Fibroblast of skin of left quadriceps (primary cell): ENCODE results near the gene AQR.

Source experiments
- DNase-seq, 2 experiments: peaks; one replicate each; pipeline ENCODE4 v3.0.0-alpha.2; 2013; ENCODE audit warnings: low read depth in 2 of 2

Gene AQR

DNA sequence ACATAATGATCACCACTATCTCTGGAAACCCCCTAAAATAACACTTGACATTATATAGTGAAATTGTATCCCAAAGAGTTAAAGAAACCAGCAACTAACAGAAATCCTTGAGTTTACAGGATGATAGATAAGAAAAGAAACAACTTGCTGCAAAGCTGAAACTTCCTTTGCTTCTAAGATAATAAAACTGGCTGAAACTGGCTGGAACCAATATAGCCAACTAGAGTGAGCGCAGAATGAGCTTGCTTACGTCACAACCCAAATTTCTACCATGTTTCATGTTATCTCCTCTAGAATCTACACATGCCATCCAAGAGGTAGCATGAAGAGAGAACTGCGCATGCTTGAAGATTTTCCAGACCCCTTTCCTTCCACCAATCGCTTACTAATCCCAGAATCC, 90.4 kb downstream of the AQR start:
- DNase-seq: no peak

DNA sequence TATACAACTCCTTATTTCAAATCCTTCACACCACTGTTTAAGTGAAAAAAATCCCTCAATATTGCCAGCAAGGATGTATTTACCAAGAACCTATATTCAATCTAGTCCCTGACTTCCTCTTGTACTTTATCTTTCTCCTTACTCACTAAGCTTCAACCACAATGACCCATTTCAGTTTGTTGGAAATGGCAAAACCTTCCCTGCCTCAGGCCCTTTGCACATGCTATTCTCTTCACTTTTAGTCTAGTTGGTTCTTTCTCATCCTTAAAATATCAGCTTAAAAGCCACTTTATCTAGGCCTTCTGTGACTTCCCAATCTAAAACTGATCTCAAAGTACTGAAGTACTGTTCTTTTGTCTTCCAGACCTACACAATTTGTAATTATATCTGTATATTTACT, 92.9 kb downstream of the AQR start:
- no peak for DNase-seq

DNA sequence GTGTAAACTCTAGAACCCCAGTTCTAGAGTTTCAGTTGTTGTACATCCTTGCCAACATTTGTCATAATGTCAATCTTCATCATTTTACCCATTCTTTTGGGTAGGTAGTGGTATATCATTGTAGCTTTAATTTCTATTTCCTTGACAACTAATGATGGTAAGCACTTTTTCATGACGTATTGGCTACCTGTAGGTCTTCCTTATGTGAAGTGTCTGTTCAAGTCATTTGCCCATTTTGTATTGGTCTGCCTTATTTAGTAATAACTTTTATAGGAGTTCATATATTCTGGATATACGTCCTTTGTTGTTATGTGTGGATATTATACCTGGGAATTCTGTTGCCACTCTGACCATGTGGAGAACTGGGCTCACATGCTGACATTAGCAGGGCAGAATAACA, 100.4 kb downstream of the AQR start:
- no peak for DNase-seq

DNA sequence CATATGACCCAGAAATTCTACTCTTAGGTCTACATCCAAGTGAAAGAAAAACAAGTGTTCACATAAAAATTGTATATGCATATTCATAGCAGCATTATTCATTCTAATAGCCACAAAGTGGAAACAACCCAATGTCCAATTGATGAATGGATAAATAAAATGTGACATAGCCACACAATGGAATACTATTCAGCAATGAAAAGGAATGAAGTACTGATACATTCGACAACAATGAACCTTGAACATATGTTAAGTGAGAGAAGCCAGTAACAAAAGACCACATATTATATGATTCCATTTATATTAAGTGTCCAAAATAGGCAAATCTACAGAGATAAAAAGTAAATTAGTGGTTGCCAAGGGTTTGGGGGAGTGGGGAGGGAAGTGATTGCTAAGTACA, 104.0 kb downstream of the AQR start:
- DNase-seq: no peak

DNA sequence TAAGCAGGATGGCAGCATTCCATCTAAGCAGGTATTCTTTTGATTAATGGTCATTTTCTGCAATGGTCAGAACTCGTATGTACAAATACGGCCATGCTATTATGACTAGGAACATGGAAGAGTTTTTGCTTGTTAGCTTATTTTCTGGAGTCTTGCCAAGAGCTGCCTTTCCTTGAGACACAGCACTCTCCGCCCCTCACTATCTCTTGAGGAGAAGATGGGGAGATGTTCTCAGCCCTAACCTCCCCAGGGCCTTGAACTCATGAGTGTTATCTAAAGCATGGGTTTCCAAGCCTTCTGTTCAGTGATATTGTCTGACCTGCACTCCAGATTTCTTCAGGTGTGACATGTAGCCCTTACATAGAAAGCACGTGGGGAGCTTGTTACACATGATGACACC, 108.3 kb downstream of the AQR start:
- no peak for DNase-seq

DNA sequence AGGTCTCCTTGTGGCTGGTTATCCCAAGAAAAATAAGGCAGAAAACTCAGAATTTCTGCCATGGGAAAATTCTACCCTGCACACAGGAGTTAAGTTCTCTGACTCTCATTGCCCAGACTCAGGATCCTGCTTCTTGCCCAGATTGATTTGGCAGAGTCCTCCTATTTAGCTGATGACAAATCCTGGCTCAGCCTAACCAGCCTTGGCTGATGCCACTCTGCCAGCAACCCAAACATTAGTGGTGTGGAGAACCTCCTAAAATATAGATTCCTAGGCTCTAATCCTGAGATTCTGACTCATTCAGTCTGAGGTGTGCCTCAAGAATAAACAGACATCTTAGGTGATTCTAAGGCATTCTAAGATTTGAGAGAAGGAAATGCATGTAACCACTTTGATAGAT, 113.6 kb downstream of the AQR start:
- DNase-seq: no peak

DNA sequence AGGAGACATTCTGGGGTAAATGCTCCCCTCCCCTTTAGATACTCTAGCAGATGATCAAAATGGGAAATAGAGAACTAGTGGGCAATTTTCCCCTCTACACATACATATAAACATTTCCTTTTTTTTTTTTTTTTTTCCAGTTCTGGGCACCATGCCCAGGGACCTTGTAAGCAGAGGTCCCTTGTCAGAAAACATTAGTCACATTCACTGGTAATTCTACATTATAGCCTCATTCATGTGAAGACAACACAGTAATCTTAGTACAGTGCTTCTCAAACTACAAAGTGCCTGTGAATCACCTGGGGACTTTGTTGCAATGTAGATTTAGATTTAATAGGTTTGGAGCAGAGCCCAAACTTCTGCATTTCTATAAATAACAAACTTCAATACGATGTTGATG, 114.1 kb downstream of the AQR start:
- peak in 1 of 2 experiments; percentile 43 for DNase-seq

DNA sequence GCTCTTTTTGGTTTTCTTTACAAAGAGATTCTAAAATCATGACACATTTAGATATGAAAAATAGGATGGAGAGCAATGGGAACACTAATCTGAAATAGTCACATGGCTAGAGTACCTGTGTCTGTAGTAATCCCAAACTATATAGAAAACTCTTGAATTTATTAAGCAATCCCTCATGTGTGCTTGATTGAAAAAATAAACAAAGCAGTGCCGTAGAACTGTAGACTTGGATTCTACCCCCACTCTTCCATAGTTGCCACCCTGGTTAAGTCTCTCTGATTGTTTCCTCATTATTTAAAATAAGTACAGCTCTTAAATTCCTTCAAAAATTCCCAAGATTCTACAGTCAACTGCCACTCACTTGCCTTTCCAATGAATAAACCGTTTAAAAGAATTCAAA, 115.3 kb downstream of the AQR start:
- no peak for DNase-seq

DNA sequence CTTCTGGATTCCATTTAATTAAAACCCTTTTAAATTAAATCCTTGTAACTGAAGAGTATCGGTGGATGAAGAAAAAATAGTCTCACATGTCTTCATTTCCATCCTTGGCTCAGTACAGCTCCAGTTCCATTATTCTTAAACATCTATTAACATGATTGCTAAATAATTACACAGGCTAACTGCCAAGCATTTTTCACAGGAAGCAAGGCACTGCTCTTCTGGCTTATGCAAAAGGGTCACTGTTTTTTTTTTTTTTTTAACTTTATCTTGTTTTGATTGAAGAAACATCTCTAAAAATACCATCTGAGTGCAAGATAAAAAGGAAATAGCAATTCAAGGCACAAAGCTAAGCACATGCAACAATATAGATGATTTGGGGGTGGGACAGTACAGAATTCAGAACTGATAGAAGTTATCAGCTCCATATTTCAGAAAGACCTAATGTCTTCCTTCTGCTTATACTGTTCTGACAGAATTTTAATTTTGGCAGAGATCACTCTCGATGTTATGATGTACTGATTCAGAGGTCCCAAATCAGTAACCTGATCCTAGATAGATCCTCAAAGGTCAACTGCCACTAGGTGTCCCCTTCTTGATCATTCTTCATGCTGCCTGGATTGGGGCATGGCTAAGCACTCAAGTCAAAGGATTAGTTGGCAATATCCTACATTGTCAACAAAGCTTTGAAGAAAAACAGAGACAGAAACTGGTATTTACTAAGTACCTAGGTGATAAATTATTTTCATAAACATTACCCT, 116.4 kb downstream of the AQR start:
- peak in 1 of 2 experiments; percentile 29 for DNase-seq

DNA sequence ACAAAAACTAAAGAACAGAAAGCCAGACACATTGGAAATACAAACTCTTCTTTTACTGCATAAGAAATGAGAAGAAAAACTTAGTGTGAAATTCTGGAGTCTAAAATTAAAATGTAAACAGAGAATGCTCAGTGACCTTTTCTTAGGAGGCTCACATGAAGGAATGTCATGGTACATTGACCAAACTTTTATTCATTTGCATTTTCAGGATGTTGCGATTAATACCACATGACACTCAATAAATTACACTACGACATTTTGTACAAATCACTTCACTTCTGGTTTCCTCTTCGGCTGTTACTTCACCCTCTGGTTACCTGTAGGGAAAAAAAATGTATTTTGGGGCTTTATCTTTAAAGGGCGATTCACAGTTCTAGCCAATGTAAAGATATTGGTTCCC, 117.8 kb downstream of the AQR start:
- no peak for DNase-seq

DNA sequence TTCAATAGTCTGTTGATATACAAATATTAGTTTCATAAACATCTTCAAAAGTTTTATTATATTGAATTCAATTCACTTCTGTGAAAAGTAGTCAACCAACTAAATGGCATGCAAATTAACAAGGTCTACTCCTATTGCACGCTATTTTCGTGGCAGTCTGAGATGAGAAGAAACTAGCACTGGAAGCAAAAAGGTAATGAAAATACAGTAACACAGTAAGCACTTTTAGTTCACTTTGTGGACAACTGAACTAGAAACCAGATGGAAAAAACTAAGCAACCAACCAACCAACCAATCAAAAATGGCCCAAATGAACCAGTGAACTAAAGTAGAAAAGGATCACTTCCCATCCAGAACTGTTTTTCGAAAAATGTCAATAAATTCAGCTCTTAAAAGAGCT, 118.5 kb downstream of the AQR start:
- no peak for DNase-seq

DNA sequence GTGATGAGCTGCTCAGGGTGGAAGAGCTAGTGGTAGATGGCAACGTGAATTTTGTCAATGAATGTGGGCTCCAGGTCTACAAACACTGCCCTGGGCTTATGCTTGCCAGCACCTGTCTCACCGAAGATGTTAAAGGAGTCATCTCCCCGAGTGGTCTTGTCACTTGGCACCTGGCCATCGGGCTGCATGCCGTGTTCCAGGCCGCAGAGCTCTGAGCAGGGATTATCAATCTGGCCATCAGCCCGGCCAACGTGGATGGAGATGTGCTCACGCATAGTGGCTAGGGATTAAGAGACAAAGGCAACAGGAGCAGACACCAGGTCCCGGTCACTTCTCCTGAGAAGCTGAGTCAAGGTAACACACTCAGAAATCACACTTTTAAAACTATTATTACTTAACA, 119.4 kb downstream of the AQR start:
- no peak for DNase-seq

DNA sequence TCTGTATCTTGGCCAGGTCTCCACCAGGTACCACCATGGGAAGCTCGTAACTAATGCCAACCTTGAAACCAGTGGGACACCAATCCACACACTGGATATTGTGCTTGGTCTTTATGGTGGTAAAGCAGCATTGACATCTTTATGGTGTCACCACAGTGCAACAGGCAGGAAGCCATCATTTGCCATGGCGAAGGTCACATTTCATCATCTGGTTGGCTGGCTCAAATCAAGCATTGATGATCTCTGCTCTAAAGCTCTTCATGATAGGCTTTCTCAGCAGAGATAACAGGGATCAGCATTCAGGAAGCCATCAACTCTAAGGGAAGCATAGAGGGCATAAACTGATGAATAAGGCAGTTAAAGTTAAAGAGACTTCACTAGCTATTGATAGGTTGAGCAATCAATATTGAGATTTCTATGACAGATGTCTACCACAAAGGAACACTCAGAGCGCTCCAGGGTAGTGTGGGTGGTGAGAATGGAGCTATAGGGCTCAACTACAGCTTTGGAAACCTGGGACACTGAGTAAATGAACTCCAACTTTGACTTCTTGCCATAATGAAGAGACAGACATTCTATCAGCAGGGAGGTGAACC, 120.1 kb downstream of the AQR start:
- DNase-seq: no peak

DNA sequence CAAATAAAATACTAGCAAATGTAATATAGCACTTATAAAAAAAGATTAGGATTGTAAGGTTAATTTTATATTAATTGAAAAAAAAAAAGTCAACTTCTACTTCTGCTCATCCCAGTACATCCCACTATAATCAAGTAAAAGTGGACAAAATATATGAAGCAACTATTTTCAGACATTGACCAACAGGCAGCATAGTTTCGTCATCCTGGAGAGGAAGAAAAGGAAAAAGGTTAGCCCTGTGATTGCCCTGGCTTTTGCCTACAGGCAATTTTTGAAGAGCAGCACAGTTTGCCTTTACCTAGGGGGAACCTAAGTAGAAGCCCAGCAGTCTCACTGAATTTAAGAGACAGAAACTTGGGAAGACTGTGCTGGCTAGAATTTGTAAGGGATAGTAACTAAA, 121.9 kb downstream of the AQR start:
- DNase-seq: no peak

DNA sequence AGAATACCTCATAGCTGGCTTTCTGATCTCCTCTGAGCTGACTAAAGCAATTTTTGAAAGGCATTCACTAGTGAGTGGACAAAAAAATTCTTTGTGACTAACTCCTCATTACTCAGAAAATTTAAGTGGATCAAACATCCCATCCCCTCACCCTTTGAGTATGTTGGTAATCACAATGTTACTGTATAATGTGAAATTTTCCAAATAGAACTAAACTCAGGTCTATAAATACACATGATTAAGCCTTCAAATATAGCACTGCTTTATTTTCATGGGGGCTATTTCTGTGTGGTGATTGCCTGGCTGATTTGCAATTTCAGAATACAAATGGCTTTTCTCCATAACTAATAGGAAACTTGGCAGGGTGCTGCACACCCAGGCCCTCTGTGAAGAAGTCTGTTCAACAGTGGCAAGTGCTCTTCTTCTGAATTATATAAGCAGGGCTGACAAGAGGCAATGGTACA, 128.2 kb downstream of the AQR start:
- peak in 1 of 2 experiments; percentile 7 for DNase-seq

DNA sequence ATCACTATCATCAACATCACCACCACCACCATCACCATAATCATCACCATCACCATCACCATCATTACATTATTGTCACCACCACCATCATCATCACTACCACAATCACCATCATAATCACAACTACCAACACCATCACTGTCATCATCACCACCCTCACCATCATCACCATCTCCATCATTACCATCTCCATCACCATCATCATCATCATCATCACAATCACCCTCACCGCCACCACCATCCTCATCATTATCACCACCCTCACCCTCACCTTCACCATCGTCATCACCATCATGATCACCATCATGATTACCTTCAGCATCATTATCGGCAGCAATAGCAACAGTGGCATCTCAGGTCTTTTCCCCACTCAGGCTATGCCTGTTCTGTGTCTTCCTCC, 131.3 kb downstream of the AQR start:
- no peak for DNase-seq

DNA sequence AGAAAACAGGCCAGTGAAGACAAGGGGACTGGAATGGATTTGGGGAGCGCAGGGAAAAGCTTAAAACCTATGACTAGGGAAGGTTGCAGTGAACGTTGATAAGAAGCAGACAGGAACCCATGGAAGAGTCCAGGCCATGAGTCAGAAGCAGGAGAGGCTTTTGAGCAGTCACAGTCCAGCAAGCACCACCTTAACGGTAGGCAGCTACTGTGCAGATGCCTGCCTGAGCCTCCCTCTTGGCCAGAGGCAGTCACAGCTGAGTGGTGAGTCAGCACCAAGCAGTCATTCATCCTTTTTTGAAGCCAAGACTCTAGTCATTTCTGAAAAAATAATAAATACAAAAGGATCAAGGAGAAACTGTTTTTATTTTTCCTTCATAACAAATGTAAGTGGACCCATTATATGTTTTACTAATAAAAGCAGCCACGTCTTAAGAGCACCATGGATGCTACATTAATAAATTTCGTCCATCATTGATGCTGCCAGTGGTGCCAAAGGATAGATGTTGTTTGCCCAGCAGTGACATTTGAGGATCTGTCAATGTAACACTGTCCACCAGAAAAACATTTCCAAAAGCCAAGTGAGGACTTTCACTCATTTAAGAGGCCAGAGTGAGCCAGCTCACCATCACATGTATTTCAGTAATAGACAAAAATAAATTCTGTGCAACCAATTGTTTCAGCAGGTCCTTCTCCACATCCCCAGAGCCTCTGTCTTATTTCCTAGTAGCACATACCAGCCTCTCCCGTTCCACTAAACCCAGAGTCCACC, 132.1 kb downstream of the AQR start:
- peak in 1 of 2 experiments; percentile 16 for DNase-seq

DNA sequence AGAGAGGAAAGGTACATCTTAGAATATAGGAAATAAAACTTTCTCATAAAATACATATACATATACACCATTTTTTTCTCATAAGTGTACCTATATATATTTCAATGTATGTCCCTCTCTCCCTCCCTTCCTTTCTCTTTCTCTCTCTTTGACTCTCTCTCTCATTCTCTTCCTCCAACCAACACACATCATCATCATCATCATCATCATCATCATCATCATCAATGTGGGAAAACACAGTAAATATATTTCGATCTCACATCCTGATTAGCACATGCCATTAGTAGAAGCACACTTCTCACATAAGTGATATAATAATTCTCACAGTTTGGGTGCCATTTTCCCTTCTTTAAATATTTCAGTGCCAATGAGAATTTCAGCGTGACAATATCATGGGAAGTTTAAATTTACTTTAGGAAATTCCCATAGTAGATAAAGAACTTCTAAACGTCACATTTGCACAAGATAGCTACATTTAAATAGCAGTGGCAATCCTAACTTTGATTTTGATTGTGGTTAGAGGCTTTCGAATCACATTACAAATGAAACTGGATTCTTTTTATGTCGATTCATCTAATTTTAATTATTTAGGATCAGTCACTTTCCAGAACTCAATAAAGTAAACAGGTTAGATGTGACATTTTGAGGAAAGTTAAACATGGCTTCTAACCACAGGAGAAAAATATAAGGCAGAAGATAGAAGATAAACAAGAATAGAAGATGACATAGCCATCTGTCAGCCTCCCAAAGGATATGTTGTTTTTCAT, 141.2 kb downstream of the AQR start:
- DNase-seq: no peak

DNA sequence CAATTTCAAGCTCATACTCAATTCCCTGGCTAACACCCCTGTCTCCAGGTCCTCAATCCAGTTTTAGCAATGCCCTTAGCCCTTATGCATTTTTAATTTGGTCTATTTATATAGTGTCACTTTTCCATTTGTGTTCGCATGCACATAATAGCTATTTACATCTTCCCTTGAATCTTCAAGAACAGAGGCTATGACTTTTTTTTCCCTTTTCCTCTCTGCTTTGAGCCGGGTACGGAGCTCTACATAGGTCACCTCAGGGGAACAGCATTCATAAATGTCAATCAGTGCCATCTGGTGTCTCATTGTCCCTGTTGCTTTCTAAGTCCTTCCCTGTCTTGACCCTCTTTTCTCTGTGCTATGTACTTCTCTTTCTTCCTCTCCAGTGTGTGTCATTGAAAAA, 147.7 kb downstream of the AQR start:
- DNase-seq: no peak

DNA sequence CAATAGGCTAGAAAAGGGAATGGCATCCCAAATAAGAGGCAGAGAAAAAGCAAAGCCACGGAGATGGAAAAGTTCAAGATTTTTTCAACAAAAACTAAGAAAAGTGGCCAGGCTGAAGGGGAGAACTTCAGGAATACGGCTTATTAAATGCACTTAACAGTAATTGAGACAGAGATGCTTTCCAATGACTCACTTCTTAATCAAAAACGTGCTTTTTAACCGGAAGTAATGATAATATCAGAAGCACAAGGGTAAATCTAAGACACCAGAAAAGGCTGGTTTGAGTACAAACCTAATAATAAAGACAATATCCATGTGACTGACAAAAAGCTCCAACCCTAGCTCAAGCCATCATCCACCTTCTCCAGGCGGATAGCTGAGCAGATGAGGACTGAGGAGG, 149.4 kb downstream of the AQR start:
- no peak for DNase-seq

DNA sequence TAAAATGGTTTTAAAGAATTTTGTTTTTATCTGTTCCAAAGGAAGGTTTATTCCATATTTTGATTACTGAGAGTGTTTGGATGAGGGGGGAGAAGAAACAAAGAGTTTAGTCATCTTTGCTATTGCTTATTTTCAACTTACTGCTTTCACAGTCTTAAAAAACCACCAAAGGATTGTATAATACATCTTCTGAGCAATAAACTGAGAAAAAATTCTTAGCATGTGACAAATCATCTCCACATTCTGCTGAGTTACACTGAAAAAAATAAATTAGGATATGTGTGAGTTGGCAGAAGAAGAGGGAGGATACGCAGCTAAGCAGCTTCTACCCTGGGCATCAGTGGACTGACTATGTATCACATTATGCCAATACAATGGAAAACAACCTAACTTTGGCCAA, 151.0 kb downstream of the AQR start:
- peak in 1 of 2 experiments; percentile 20 for DNase-seq

DNA sequence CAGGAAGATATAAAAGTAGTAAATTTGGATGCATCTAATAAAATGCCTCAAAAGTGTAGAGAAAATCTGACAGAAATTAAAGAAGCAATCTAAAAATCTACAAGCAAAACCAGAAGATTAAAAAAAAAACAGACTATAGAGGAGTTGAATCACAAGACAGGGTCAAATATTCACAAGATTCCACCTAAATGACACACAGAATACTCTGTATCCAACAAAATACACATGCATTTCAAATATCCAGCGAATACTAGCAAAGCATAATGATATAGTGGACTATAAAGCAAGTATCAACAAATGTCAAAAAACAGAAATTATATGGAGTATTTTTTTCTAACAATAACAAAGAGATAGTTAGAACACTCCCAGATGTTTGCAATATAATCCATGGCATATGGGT, 153.7 kb downstream of the AQR start:
- peak in 1 of 2 experiments; percentile 35 for DNase-seq
